K562 (cell line): ENCODE data around the gene EGLN3. TPM values are rescaled to one million over a fixed set of nuclear protein-coding genes. Genes with fewer than 3 reads are reported as not detected.
A peak's percentile ranks its signal among the peaks of the same experiment; 100 is the strongest.

Source experiments
- BACH1 ChIP-seq: fragments of 200-800 bp; sonication (Bioruptor generic); IDR thresholded peaks from 2 replicates; pipeline ENCODE4 v1.6.1; 2016; ENCODE audit warnings: missing genetic modification characterization, missing compliant biosample characterization
- BRF1 ChIP-seq: IDR thresholded peaks from 3 replicates; pipeline ENCODE4 v1.6.1; 2011; ENCODE audit warnings: borderline replicate concordance, mild to moderate bottlenecking; ENCODE audit not compliant: insufficient read length; ENCODE audit errors: extremely low read depth
- C11orf30 ChIP-seq: fragments of 450-650 bp; IDR thresholded peaks from 2 replicates; pipeline ENCODE4 v1.6.1; 2016; ENCODE audit warnings: low read depth, mild to moderate bottlenecking
- CTBP1 ChIP-seq: fragments of 450-650 bp; IDR thresholded peaks from 2 replicates; pipeline ENCODE4 v1.6.1; 2016; ENCODE audit warnings: borderline replicate concordance
- ETS2 ChIP-seq: IDR thresholded peaks from 2 replicates; pipeline ENCODE4 v1.6.1; 2016; ENCODE audit warnings: borderline replicate concordance, missing genetic modification characterization, mild to moderate bottlenecking, moderate library complexity, missing compliant biosample characterization; ENCODE audit not compliant: poor library complexity, severe bottlenecking
- FOXA1 ChIP-seq: fragments of 450-650 bp; IDR thresholded peaks from 2 replicates; pipeline ENCODE4 v1.6.1; 2016; ENCODE audit warnings: mild to moderate bottlenecking, borderline replicate concordance
- GTF2A2 ChIP-seq: IDR thresholded peaks from 2 replicates; pipeline ENCODE4 v1.6.1; 2016; ENCODE audit warnings: mild to moderate bottlenecking, missing genetic modification characterization, missing compliant biosample characterization
- HSF4 ChIP-seq: fragments of 250-450 bp; sonication (Bioruptor Pico); IDR thresholded peaks from 2 replicates; pipeline ENCODE4 v2.1.2; 2022; ENCODE audit warnings: mild to moderate bottlenecking, moderate library complexity, borderline replicate concordance
- MAFF ChIP-seq: IDR thresholded peaks from 2 replicates; pipeline ENCODE4 v1.6.1; 2012; ENCODE audit warnings: low read length, improper control_type of control experiment
- MAFG ChIP-seq: fragments of 450-650 bp; conservative IDR thresholded peaks from 2 replicates; pipeline ENCODE4 v1.6.1; 2016; ENCODE audit warnings: missing genetic modification characterization, missing compliant biosample characterization
- MAFK ChIP-seq: IDR thresholded peaks from 2 replicates; pipeline ENCODE4 v1.6.1; 2011; ENCODE audit warnings: low read length, improper control_type of control experiment
- NFIC ChIP-seq: fragments of 450-650 bp; IDR thresholded peaks from 2 replicates; pipeline ENCODE4 v1.6.1; 2017; ENCODE audit warnings: mild to moderate bottlenecking, inconsistent platforms
- PHTF2 ChIP-seq: fragments of 250-450 bp; sonication (Bioruptor Pico); IDR thresholded peaks from 2 replicates; pipeline ENCODE4 v1.5.0; 2021; ENCODE audit warnings: mild to moderate bottlenecking
- YY1 ChIP-seq, 3 experiments: IDR thresholded peaks; 2 replicates each; pipeline ENCODE4 v1.6.1; 2011; ENCODE audit warnings: low read length in 2 of 3, mild to moderate bottlenecking in 2 of 3, moderate library complexity in 2 of 3, borderline replicate concordance in 1 of 3, control low read depth in 1 of 3, low read depth in 1 of 3; ENCODE audit not compliant: insufficient read depth in 3 of 3, insufficient replicate concordance in 2 of 3, control insufficient read depth in 1 of 3, insufficient read length in 1 of 3; ENCODE audit errors: extremely low read depth in 1 of 3
- ZFP36 ChIP-seq: fragments of 150-350 bp; IDR thresholded peaks from 2 replicates; pipeline ENCODE4 v1.6.1; 2018; ENCODE audit warnings: low read length, low read depth; ENCODE audit not compliant: partially characterized antibody
- ZNF134 ChIP-seq: fragments of 250-450 bp; sonication (Bioruptor Pico); conservative IDR thresholded peaks from 2 replicates; pipeline ENCODE4 v1.4.0; 2020
- ZNF316 ChIP-seq: fragments of 450-650 bp; IDR thresholded peaks from 2 replicates; pipeline ENCODE4 v1.6.1; 2016
- polyA plus RNA-seq, 8 experiments: library from polyadenylated mRNA; depleted of rRNA in 4 of 8; stranded (reverse) in 5 of 8; unstranded in 3 of 8; fragments of >200 nt; fragmentation: Nextera tagmentation in 2 of 8; fragmentation: Illumina TruSeq in 1 of 8; extraction: Ambion mirVana in 2 of 8; extraction: Trizol in 1 of 8; gene quantifications; 2 replicates each; pipeline versions ENCODE4 v1.2.1 to v1.2.3, GENCODE V29; 2011 to 2014; ENCODE audit warnings: inconsistent platforms in 1 of 8, missing spikeins in 1 of 8
- total RNA-seq, 7 experiments: library from RNA; depleted of rRNA in 6 of 7; stranded (reverse); fragments of >200 nt in 6 of 7; fragmentation: Illumina TruSeq in 2 of 7; extraction: Trizol in 2 of 7; gene quantifications; 2 replicates each; pipeline versions ENCODE4 v1.2.1 to v1.2.3, GENCODE V29; 2011 to 2021; ENCODE audit warnings: low replicate concordance in 1 of 7
- TF ChIP-seq, protein P1 (sequence below): fragments of 450-650 bp; IDR thresholded peaks from 2 replicates; pipeline ENCODE4 v1.6.1; 2014; ENCODE audit warnings: low read depth, mild to moderate bottlenecking, moderate library complexity, borderline replicate concordance
- TF ChIP-seq, protein P2 (sequence below): fragments of 250-450 bp; sonication (Bioruptor Pico); IDR thresholded peaks from 2 replicates; pipeline ENCODE4 v1.4.0; 2020; ENCODE audit warnings: mild to moderate bottlenecking, moderate library complexity
- TF ChIP-seq, protein P3 (sequence below): fragments of 250-450 bp; sonication (Bioruptor Pico); IDR thresholded peaks from 2 replicates; pipeline ENCODE4 v1.5.0; 2022; ENCODE audit warnings: mild to moderate bottlenecking

EGLN3 gene
- total and polyA plus RNA-seq, 9 of the 15 experiments (the other 6 are each of a cell fraction or from before 2014, with no cell fraction given), result 2.5 to 87.6 (median 5.8) TPM

DNA sequence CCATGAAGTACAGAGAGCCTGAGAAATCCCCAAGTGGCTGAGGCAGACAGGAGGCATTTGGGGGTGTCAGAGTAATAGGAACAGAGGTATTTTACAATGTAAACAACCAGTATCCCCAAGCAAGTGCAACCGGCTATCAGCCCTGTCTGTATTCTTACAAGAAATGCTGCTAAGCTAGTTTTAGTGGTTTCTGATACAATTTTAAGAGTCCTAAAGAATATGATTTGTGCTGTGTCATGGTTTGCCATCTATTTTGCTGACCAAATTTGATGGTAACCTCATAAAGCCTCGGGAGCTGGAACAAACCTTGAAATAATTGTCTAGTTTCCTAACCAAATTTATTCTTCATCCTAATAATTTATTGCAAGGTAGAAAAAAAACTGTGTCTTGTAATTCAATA is 46.7 kb upstream of the EGLN3 start (continued):
- TF ChIP-seq, protein P1, sequence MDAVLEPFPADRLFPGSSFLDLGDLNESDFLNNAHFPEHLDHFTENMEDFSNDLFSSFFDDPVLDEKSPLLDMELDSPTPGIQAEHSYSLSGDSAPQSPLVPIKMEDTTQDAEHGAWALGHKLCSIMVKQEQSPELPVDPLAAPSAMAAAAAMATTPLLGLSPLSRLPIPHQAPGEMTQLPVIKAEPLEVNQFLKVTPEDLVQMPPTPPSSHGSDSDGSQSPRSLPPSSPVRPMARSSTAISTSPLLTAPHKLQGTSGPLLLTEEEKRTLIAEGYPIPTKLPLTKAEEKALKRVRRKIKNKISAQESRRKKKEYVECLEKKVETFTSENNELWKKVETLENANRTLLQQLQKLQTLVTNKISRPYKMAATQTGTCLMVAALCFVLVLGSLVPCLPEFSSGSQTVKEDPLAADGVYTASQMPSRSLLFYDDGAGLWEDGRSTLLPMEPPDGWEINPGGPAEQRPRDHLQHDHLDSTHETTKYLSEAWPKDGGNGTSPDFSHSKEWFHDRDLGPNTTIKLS, result no peak
- TF ChIP-seq CTBP1 (no peak), FOXA1 (no peak), HSF4 (CRISPR knock-in tag) (no peak), ZFP36 (no peak), YY1 (IDR thresholded peaks at IDR 0.05; ENCODE audit: borderline replicate concordance in 1 of 3, control insufficient read depth in 1 of 3, extremely low read depth in 1 of 3, insufficient read depth in 3 of 3, insufficient read length in 1 of 3, insufficient replicate concordance in 2 of 3, low read depth in 1 of 3, low read length in 2 of 3) (no peak), ZNF134 (CRISPR knock-in tag) (no peak), GTF2A2 (no peak), ETS2 (tag) (no peak), NFIC (no peak), MAFF (peak; percentile 82), BACH1 (tag) (peak; percentile 84; the same call in 1 of the 2 replicates), C11orf30 (peak; percentile 83), PHTF2 (CRISPR knock-in tag) (no peak), MAFG (peak; percentile 92), MAFK (peak; percentile 66; the same call in 1 of the 2 replicates), BRF1 (no peak), ZNF316 (peak; percentile 93)
- TF ChIP-seq, protein P2, sequence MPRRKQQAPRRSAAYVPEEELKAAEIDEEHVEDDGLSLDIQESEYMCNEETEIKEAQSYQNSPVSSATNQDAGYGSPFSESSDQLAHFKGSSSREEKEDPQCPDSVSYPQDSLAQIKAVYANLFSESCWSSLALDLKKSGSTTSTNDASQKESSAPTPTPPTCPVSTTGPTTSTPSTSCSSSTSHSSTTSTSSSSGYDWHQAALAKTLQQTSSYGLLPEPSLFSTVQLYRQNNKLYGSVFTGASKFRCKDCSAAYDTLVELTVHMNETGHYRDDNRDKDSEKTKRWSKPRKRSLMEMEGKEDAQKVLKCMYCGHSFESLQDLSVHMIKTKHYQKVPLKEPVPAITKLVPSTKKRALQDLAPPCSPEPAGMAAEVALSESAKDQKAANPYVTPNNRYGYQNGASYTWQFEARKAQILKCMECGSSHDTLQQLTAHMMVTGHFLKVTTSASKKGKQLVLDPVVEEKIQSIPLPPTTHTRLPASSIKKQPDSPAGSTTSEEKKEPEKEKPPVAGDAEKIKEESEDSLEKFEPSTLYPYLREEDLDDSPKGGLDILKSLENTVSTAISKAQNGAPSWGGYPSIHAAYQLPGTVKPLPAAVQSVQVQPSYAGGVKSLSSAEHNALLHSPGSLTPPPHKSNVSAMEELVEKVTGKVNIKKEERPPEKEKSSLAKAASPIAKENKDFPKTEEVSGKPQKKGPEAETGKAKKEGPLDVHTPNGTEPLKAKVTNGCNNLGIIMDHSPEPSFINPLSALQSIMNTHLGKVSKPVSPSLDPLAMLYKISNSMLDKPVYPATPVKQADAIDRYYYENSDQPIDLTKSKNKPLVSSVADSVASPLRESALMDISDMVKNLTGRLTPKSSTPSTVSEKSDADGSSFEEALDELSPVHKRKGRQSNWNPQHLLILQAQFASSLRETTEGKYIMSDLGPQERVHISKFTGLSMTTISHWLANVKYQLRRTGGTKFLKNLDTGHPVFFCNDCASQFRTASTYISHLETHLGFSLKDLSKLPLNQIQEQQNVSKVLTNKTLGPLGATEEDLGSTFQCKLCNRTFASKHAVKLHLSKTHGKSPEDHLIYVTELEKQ (CRISPR knock-in tag), result no peak
- TF ChIP-seq, protein P3, sequence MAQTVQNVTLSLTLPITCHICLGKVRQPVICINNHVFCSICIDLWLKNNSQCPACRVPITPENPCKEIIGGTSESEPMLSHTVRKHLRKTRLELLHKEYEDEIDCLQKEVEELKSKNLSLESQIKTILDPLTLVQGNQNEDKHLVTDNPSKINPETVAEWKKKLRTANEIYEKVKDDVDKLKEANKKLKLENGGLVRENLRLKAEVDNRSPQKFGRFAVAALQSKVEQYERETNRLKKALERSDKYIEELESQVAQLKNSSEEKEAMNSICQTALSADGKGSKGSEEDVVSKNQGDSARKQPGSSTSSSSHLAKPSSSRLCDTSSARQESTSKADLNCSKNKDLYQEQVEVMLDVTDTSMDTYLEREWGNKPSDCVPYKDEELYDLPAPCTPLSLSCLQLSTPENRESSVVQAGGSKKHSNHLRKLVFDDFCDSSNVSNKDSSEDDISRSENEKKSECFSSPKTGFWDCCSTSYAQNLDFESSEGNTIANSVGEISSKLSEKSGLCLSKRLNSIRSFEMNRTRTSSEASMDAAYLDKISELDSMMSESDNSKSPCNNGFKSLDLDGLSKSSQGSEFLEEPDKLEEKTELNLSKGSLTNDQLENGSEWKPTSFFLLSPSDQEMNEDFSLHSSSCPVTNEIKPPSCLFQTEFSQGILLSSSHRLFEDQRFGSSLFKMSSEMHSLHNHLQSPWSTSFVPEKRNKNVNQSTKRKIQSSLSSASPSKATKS (CRISPR knock-in tag), result no peak
